ENCODE results near the gene USF1.
"Not testable (repeated sequence)": the region's sequence is repeated elsewhere in the genome, so short reads cannot be mapped to it uniquely, and the experiment has no call there.

Gene USF1

GRCh38 chr1:161079436-161080110 is 33.8 kb upstream of the USF1 start:
- no peak for DNase-seq

DNA sequence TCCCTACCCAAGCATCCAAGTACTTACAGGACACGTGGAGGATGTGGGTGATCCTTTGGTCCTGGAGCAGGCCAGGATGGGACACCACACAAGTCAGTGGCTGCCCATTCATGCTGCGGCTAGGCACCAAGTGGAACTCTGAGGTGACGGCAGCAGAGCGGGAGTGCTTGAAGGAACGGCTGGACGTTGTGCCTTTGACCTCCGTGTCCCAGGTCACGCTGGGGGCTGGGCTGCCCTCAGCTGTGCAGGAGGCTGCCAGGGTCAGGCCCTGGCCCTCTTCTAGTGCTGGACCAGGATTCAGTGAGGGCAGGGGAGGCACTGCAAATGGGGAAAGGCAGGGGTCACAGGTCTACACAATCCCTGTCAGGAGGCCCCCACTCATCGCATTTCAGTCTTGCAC is 31.6 kb upstream of the USF1 start:
- DNase-seq, result no peak

GRCh38 chr1:161076410-161076809 is 30.6 kb upstream of the USF1 start:
- DNase-seq, result no peak

GRCh38 chr1:161074676-161075368 is 29.0 kb upstream of the USF1 start:
- no peak for DNase-seq

- DNase-seq, result no peak
Observed at GRCh38 chr1:161073474-161074121, 27.8 kb upstream of the USF1 start.

GRCh38 chr1:161072751-161073449 is 27.1 kb upstream of the USF1 start:
- no peak for DNase-seq

DNA sequence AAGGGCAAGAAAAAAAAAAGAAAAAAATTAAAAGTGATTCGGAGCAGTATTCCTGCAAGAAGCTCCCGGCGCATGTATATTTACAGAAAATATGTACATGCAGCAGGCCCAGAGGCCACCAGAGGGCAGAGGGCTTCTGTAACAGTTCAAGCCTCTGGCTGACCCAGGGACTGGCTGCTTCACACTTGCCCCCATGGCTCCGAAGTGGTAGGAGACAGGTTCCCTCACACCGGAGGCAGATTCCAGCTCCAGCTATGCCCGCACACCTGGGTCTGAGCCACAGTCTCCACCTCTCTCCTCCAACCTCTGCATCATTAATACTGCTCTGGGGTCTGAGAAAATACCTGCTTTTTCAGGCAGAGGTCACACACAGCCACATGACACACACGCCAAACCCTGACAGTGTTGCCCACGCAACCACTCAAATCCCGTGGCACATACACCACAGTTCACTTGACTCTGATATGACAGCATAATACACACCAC is 26.2 kb upstream of the USF1 start:
- peak in 8 of 58 donors; percentile 1 to 18 (median 5) for DNase-seq

DNA sequence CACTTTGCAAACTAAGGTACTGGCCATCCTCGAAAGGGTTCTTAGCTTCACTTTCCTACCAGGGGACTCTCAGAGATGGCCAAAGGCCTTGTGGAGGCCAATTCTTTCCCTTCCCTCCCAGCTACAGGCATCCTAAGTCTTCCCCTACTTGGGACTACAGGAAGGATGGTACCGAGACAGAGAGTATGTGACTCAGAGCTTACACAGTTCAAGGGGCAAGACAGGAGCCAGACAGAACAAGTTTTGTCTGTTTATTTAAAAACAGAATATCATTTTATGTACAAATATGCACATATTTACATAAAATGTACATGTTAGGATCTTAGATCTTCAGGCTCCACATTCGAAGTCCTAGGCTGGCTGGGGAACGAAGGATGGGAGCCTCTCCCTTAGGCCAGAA is 25.0 kb upstream of the USF1 start:
- no peak for DNase-seq

GRCh38 chr1:161069731-161070270 is 24.0 kb upstream of the USF1 start, which contains the start of gene ARHGAP30:
Gene ARHGAP30 (minus strand): TSS chr1:161069891. CDS start chr1:161069624, 267 bp downstream.
- peak in 46 of 58 donors; percentile 3 to 56 (median 24) for DNase-seq

DNA sequence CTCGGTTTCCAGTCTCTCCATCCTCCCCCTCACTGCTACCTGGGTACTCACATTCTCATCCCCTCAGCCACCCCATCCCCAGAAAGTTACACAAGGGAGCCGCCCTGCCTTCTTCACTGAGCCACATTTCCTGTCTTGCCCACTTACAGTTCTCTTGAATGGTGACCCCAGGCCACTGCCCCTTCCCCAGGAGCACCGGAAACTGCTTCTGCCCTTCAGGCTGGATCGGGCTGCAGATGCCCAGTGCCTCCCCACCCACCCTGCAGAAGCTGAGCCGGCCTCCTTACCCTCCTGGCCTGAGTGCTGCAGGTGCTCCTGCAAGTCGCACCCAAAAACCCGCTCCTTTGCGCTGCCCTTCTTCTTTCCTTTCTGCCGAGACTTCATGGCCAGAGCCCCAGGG is 23.5 kb upstream of the USF1 start:
- DNase-seq, result no peak

GRCh38 chr1:161068306-161069234 is 22.8 kb upstream of the USF1 start:
- peak in 35 of 58 donors; percentile 1 to 47 (median 16) for DNase-seq

DNA sequence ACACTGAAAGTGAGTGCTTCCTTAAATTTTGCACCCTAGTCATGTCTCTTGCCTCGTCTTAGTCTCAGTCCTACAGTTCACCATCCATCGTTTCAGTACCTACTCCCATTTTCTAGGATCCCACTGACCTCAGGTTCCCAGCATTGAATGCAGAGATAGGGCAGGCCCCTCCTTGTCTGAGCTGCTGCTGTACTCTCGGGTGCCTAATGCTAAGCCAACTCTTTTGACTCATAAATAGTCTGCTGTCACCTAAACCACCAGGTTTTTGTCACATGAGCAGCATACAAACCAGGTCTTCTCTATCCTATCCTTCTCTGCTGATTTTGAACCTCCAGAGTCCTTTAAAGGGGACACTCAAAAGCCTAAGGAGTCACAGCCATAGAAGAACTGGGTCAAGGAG is 20.9 kb upstream of the USF1 start:
- no peak for DNase-seq

DNA sequence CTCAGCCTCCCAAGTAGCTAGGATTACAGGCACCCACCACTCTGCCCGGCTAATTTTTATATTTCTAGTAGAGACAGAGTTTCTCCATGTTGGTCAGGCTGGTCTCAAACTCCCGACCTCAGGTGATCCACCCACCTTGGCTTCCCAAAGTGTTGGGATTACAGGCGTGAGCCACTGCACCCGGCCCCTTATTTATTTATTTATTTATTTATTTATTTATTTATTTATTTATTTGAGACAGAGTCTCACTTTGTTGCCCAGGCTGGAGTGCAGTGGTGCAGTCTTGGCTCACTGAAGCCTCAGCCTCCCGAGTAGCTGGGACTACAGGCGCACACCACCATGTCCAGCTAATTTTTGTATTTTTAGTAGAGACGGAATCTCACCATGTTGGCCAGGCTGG is 19.9 kb upstream of the USF1 start:
- not testable (repeated sequence) for DNase-seq

DNA sequence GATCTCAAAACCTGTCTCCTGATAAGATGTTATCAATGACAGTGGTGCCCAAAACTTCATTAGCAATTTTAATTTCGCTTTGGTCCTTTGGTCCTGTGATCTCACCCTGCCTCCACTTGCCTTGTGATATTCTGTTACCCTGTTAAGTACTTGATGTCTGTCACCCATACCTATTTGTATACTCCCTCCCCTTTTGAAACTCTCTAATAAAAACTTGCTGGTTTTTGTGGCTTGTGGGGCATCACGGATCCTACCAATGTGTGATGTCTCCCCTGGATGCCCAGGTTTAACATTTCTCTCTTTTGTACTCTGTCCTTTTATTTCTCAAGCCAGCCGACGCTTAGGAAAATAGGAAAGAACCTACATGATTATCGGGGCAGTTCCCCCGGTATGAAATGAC is 18.2 kb upstream of the USF1 start:
- not testable (repeated sequence) for DNase-seq

DNA sequence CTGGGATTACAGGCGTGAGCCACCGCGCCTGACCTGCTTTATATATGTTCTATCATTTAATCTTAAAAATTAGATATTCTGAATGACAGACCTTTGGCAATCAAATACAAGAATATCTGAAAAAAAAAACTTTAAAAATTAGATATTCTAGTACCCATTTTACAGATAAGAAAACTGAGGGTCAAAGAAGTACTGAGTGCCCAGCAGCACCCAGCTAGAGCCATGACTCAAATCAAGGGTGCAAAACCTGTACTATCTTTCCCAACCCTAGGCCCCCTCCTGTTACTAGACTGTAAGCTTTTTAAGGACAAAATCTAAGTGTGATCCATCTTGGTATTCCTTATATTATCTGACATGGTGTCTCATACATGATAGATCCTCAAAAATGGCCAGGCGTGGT is 15.6 kb upstream of the USF1 start:
- no peak for DNase-seq

DNA sequence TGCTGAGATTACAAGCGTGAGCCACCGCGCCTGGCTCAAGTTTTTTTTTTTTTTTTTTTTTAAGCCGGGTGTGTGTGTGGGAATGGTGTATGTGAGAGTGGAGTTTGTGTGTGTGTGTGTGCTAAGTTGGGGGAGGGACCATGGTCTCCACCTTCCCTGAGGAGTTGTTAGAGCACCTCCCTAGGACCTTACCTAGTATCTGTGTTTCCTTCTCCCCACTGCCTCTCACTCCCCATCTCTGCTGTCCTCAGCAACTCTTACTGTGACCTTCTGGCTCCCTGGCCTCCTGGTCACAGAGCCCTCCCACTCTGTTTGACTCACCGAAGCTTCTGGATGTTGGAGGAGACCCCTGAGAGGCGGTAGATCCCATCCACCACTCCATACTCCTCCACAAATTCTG is 13.5 kb upstream of the USF1 start:
- DNase-seq, result no peak

DNA sequence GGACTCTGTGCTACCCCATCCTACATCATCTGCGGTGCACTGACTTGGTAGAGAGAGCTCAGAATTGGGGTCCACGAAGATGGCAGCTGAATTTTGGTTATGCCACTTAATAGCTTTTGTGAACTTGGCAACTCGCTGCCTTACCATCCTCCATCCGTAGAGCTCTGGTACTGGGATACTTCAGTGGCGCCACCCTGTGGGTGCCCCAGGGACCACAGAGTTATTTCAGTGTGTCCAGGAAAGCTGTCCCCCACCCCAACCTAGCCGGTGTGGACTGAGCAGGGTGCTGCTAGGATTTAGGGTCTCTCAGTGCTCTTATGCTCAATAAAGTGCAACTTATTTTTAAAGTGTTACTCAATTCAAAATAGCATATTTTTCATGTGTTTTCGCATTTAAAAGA is 9.0 kb upstream of the USF1 start:
- DNase-seq, result no peak

- DNase-seq, result no peak
Observed at GRCh38 chr1:161054232-161054631, 8.5 kb upstream of the USF1 start.

DNA sequence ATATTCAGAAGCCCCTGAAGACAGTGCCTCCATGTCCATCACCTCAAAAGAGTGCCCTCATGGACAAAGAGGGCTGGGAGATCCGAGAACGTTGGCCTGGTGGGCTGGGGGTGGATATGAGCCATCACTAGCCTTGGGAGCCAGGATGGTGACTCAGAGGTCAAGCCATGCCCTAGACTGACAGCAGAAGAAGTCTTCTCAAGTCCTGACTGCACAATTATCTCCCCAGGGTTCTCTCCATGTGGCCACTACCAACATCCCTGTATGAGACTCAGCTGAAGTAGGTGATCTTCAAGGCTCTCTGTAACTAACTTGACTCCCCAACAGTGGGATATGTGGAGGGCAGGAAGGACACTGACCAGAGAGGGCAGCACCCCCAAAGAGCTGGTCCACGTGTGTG is 7.1 kb upstream of the USF1 start:
- no peak for DNase-seq

DNA sequence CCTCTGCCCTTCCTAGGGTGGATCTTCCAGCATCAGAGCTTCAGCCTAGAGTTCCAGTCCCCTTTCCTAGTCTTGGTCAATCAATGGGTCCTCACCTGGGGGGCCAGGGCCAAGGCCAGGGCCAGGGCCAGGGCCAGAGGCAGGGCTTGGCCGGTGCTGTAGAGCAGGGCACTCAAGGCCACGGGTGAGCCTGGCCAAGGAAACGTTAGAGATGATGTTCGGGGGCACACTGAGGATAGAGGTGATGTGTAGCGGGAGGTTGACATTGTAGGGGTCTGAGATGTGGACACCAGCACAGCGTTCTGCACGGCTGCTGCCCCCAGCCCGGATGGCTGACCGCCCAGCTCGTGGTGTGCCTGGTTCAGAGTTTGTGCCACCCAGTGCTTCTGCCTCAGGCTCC is 5.4 kb upstream of the USF1 start:
- no peak for DNase-seq
